Keratinocyte (primary cell): ENCODE measurements around the gene ST3GAL5. TPM values are rescaled to one million over a fixed set of nuclear protein-coding genes. Genes with fewer than 3 reads are reported as not detected.
A peak's percentile ranks its signal among the peaks of the same experiment; 100 is the strongest.
"Not testable (repeated sequence)": the region's sequence is repeated elsewhere in the genome, so short reads cannot be mapped to it uniquely, and the experiment has no call there.

ENCODE experiments used
- DNase-seq: peaks from one replicate; pipeline ENCODE4 v3.0.0-alpha.2; 2011; ENCODE audit warnings: low read depth, missing footprints, low spot score
- FAIRE-seq: peaks from 2 replicates; lab custom pipeline; 2011; peaks lifted over from hg19 to GRCh38; lab: Jason Lieb, UNC
- H2AFZ ChIP-seq: 2 replicates; pipeline ENCODE4 v1.6.0; 2012; ENCODE audit warnings: low read length, control low read depth, inconsistent platforms; ENCODE audit not compliant: control insufficient read depth
- H3K27ac ChIP-seq: 2 replicates; pipeline ENCODE4 v1.5.1; 2011; ENCODE audit warnings: low read length; ENCODE audit not compliant: control insufficient read depth, insufficient read depth
- H3K27me3 ChIP-seq: 3 replicates; pipeline ENCODE4 v1.6.0; 2011; ENCODE audit warnings: low read length; ENCODE audit not compliant: control insufficient read depth, insufficient read depth; ENCODE audit errors: extremely low read depth
- H3K36me3 ChIP-seq, 2 experiments: 2 replicates in 1 of 2; 3 replicates in 1 of 2; pipeline ENCODE4 v1.5.1; 2011; ENCODE audit warnings: low read length in 2 of 2, mild to moderate bottlenecking in 1 of 2; ENCODE audit not compliant: control insufficient read depth in 2 of 2, insufficient read depth in 2 of 2; ENCODE audit errors: extremely low read depth in 1 of 2
- H3K4me1 ChIP-seq: 3 replicates; pipeline ENCODE4 v1.5.1; 2011; ENCODE audit warnings: low read length; ENCODE audit not compliant: control insufficient read depth, insufficient read depth; ENCODE audit errors: extremely low read depth
- H3K4me2 ChIP-seq: 3 replicates; pipeline ENCODE4 v1.6.0; 2011; ENCODE audit warnings: low read depth, low read length; ENCODE audit not compliant: control insufficient read depth, insufficient read depth; ENCODE audit errors: extremely low read depth
- H3K4me3 ChIP-seq, 3 experiments: fragments of 200-600 bp in 1 of 3; sonication (generic) in 1 of 3; 2 replicates in 2 of 3; 3 replicates in 1 of 3; pipeline ENCODE4 v1.5.1; 2011 to 2016; ENCODE audit warnings: low read length in 3 of 3, mild to moderate bottlenecking in 3 of 3, control low read depth in 2 of 3, inconsistent platforms in 1 of 3, low read depth in 1 of 3, mixed read lengths in 1 of 3, mixed run types in 1 of 3, moderate library complexity in 1 of 3; ENCODE audit not compliant: control insufficient read depth in 2 of 3, insufficient read depth in 2 of 3; ENCODE audit errors: extremely low read depth in 1 of 3
- H3K79me2 ChIP-seq: 2 replicates; pipeline ENCODE4 v1.6.0; 2012; ENCODE audit warnings: low read length; ENCODE audit not compliant: control insufficient read depth, insufficient read depth
- H3K9ac ChIP-seq: 3 replicates; pipeline ENCODE4 v1.6.0; 2011; ENCODE audit warnings: low read length; ENCODE audit not compliant: control insufficient read depth, insufficient read depth; ENCODE audit errors: extremely low read depth
- H3K9me1 ChIP-seq: 3 replicates; pipeline ENCODE4 v1.6.0; 2011; ENCODE audit warnings: low read length; ENCODE audit not compliant: control insufficient read depth, insufficient read depth; ENCODE audit errors: extremely low read depth
- H3K9me3 ChIP-seq: 2 replicates; pipeline ENCODE4 v1.5.1; 2012; ENCODE audit warnings: low read depth, low read length; ENCODE audit not compliant: control insufficient read depth
- H4K20me1 ChIP-seq: 3 replicates; pipeline ENCODE4 v1.6.0; 2011; ENCODE audit warnings: low read length; ENCODE audit not compliant: control insufficient read depth, insufficient read depth; ENCODE audit errors: extremely low read depth
- CTCF ChIP-seq, 3 experiments: IDR thresholded peaks in 1 of 3; conservative IDR thresholded peaks in 1 of 3; optimal IDR thresholded peaks in 1 of 3; 2 replicates in 2 of 3; 3 replicates in 1 of 3; pipeline versions ENCODE3 to v1.5.1; 2011; ENCODE audit warnings: low read length in 3 of 3, mild to moderate bottlenecking in 3 of 3, moderate library complexity in 2 of 3, control low read depth in 1 of 3, inconsistent platforms in 1 of 3; ENCODE audit not compliant: insufficient read depth in 2 of 3; ENCODE audit errors: extremely low read depth in 1 of 3
- EZH2 ChIP-seq: IDR thresholded peaks from one replicate; pipeline ENCODE4 v1.6.1; 2012; ENCODE audit warnings: inconsistent platforms, mild to moderate bottlenecking, low read length, moderate library complexity
- dilution Hi-C: fragments of 300-500 bp; cut with MboI; formaldehyde crosslinking; loops from one replicate; pipeline ENCODE4 v1.7.0; 2020; ENCODE audit warnings: low sequenced_read_pairs; ENCODE audit not compliant: extremely low pct_ligation_motif_present
- polyA plus RNA-seq, 5 experiments: library from polyadenylated mRNA; depleted of rRNA in 3 of 5; stranded (reverse) in 3 of 5; stranded (forward) in 1 of 5; unstranded in 1 of 5; fragments of >200 nt; gene quantifications; 1 replicate in 1 of 5; 2 replicates in 3 of 5; 3 replicates in 1 of 5; pipeline versions ENCODE4 v1.2.1 to v1.2.3, GENCODE V29; 2011 to 2012; ENCODE audit warnings: missing spikeins in 2 of 5, low read depth in 1 of 5, low replicate concordance in 1 of 5

ST3GAL5 gene
- polyA plus RNA-seq, 1 donor (not counting 4 experiments of a cell fraction or from before 2014, with no cell fraction given) = 43.5 TPM

GRCh38 chr2:85933753-85934594 is 45.2 kb upstream of the ST3GAL5 start:
- Histone ChIP-seq H3K36me3 (no peaks in the 10 kb centered on the region), H3K27ac (peak overlapping the region; percentile 33), H3K79me2 (no peaks in the 10 kb centered on the region), H3K4me3 (no peak overlapping the region), H3K27me3 (no peaks in the 10 kb centered on the region), H3K9me1 (no peaks in the 10 kb centered on the region), H3K9ac (no peak overlapping the region), H4K20me1 (no peaks in the 10 kb centered on the region), H3K4me1 (peaks cover 39% of the 10 kb centered on the region), H3K4me2 (peak overlapping the region; percentile 20), H3K9me3 (no peaks in the 10 kb centered on the region), H2AFZ (peak overlapping the region; percentile 54)
- FAIRE-seq = no peak
- no peak for DNase-seq
- TF ChIP-seq EZH2 (no peak), CTCF (optimal IDR thresholded peaks at IDR 0.05 in 1 of 3, IDR thresholded peaks at IDR 0.05 in 1 of 3, conservative IDR thresholded peaks at IDR 0.05 in 1 of 3; ENCODE audit: extremely low read depth in 1 of 3, insufficient read depth in 2 of 3, low read length in 3 of 3) (no peak)
- dilution Hi-C loops = no loop called here

- FAIRE-seq, H3K36me3 ChIP-seq, DNase-seq, H3K9me3 ChIP-seq, H3K27me3 ChIP-seq, H4K20me1 ChIP-seq, H3K4me3 ChIP-seq, H3K79me2 ChIP-seq, H3K27ac ChIP-seq, dilution Hi-C loops, H2AFZ ChIP-seq, H3K9ac ChIP-seq, H3K9me1 ChIP-seq: not testable (repeated sequence)
- Histone ChIP-seq H3K4me2 (peak overlapping the region; percentile 25), H3K4me1 (peaks cover 42% of the 10 kb centered on the region)
These were observed 42.4 kb upstream of the ST3GAL5 start for GRCh38 chr2:85931151-85931550.
